K562 (cell line): ENCODE results near the gene TARS2. TPM values are rescaled to one million over a fixed set of nuclear protein-coding genes. Genes with fewer than 3 reads are reported as not detected.
A peak's percentile ranks its signal among the peaks of the same experiment; 100 is the strongest.

Source experiments
- AFF1 ChIP-seq, 2 experiments: fragments of 450-650 bp; IDR thresholded peaks; 2 replicates each; pipeline ENCODE4 v1.6.1; 2018; ENCODE audit warnings: mild to moderate bottlenecking in 2 of 2, low read depth in 1 of 2; ENCODE audit not compliant: partially characterized antibody in 2 of 2
- CHAMP1 ChIP-seq: fragments of 450-650 bp; IDR thresholded peaks from 2 replicates; pipeline ENCODE4 v1.6.1; 2016; ENCODE audit warnings: mild to moderate bottlenecking
- EP400 ChIP-seq: fragments of 450-650 bp; IDR thresholded peaks from 2 replicates; pipeline ENCODE4 v1.6.1; 2017; ENCODE audit warnings: antibody characterized with exemption, mild to moderate bottlenecking, moderate library complexity
- ETS2 ChIP-seq: IDR thresholded peaks from 2 replicates; pipeline ENCODE4 v1.6.1; 2016; ENCODE audit warnings: borderline replicate concordance, missing genetic modification characterization, mild to moderate bottlenecking, moderate library complexity, missing compliant biosample characterization; ENCODE audit not compliant: poor library complexity, severe bottlenecking
- GTF2B ChIP-seq: IDR thresholded peaks from 2 replicates; pipeline ENCODE4 v1.6.1; 2011; ENCODE audit not compliant: insufficient read length; ENCODE audit errors: extremely low read depth
- ILF3 ChIP-seq: fragments of 450-650 bp; IDR thresholded peaks from 2 replicates; pipeline ENCODE4 v1.6.1; 2018; ENCODE audit warnings: antibody characterized with exemption, mild to moderate bottlenecking, moderate library complexity, borderline replicate concordance
- KDM2B ChIP-seq: fragments of 250-450 bp; sonication (Bioruptor Pico); IDR thresholded peaks from 2 replicates; pipeline ENCODE4 v1.8.0; 2021; ENCODE audit warnings: mild to moderate bottlenecking, moderate library complexity
- KLF13 ChIP-seq: fragments of 450-650 bp; IDR thresholded peaks from 2 replicates; pipeline ENCODE4 v1.6.1; 2016; ENCODE audit warnings: missing genetic modification characterization, low read depth, mild to moderate bottlenecking, missing compliant biosample characterization, moderate library complexity, borderline replicate concordance
- MIER1 ChIP-seq: fragments of 450-650 bp; IDR thresholded peaks from 2 replicates; pipeline ENCODE4 v1.6.1; 2016; ENCODE audit warnings: antibody characterized with exemption, mild to moderate bottlenecking, low read depth
- PURB ChIP-seq: sonication (generic); formaldehyde crosslinking; IDR thresholded peaks from 2 replicates; pipeline ENCODE4 v1.9.0; 2021; ENCODE audit warnings: low read depth, mild to moderate bottlenecking, missing genetic modification reagents
- SAP30 ChIP-seq: fragments of 200-600 bp; sonication (generic); IDR thresholded peaks from 2 replicates; pipeline ENCODE4 v1.6.1; 2012; ENCODE audit warnings: borderline replicate concordance, low read depth, mild to moderate bottlenecking, moderate library complexity, low read length, control low read depth, inconsistent platforms; ENCODE audit not compliant: insufficient read depth, poor library complexity, severe bottlenecking
- ZKSCAN3 ChIP-seq: fragments of 250-450 bp; sonication (Bioruptor Pico); IDR thresholded peaks from 2 replicates; pipeline ENCODE4 v1.4.0; 2020
- ZNF121 ChIP-seq: sonication (generic); formaldehyde crosslinking; conservative IDR thresholded peaks from 2 replicates; pipeline ENCODE4 v1.8.0; 2022; ENCODE audit warnings: missing genetic modification reagents
- ZNF174 ChIP-seq: fragments of 250-450 bp; sonication (Bioruptor Pico); IDR thresholded peaks from 2 replicates; pipeline ENCODE4 v1.4.0; 2020; ENCODE audit warnings: mild to moderate bottlenecking
- ZNF224 ChIP-seq: sonication (generic); formaldehyde crosslinking; IDR thresholded peaks from 2 replicates; pipeline ENCODE4 v1.8.0; 2022; ENCODE audit warnings: mild to moderate bottlenecking, missing genetic modification reagents
- ZNF263 ChIP-seq: sonication (generic); formaldehyde crosslinking; IDR thresholded peaks from 2 replicates; pipeline ENCODE4 v1.8.0; 2022; ENCODE audit warnings: mild to moderate bottlenecking, missing genetic modification reagents, borderline replicate concordance
- ZNF507 ChIP-seq: conservative IDR thresholded peaks from 2 replicates; pipeline ENCODE4 v1.6.1; 2017; ENCODE audit warnings: missing genetic modification characterization, missing compliant biosample characterization
- ZNF561 ChIP-seq: fragments of 450-650 bp; formaldehyde crosslinking; conservative IDR thresholded peaks from 2 replicates; pipeline ENCODE4 v1.4.0; 2020; ENCODE audit warnings: mild to moderate bottlenecking, moderate library complexity
- polyA plus RNA-seq, 8 experiments: library from polyadenylated mRNA; depleted of rRNA in 4 of 8; stranded (reverse) in 5 of 8; unstranded in 3 of 8; fragments of >200 nt; fragmentation: Nextera tagmentation in 2 of 8; fragmentation: Illumina TruSeq in 1 of 8; extraction: Ambion mirVana in 2 of 8; extraction: Trizol in 1 of 8; gene quantifications; 2 replicates each; pipeline versions ENCODE4 v1.2.1 to v1.2.3, GENCODE V29; 2011 to 2014; ENCODE audit warnings: inconsistent platforms in 1 of 8, missing spikeins in 1 of 8
- total RNA-seq, 7 experiments: library from RNA; depleted of rRNA in 6 of 7; stranded (reverse); fragments of >200 nt in 6 of 7; fragmentation: Illumina TruSeq in 2 of 7; extraction: Trizol in 2 of 7; gene quantifications; 2 replicates each; pipeline versions ENCODE4 v1.2.1 to v1.2.3, GENCODE V29; 2011 to 2021; ENCODE audit warnings: low replicate concordance in 1 of 7

TARS2 gene
- total and polyA plus RNA-seq, 9 of the 15 experiments (the other 6 are each of a cell fraction or from before 2014, with no cell fraction given), result 17.0 to 64.2 (median 39.4) TPM

- TF ChIP-seq ILF3 (0 out of 2 replicates have a peak, but pooled peaks have one; percentile 46), SAP30 (peak; percentile 38), CHAMP1 (peak; percentile 93), ZNF263 (CRISPR knock-in tag) (no peak; the same call in 1 of the 2 replicates), GTF2B (no peak), AFF1 (IDR thresholded peaks at IDR 0.05; ENCODE audit: low read depth in 1 of 2, partially characterized antibody in 2 of 2) (peak; percentile 37 to 89), ZKSCAN3 (CRISPR knock-in tag) (no peak), ZNF561 (CRISPR knock-in tag) (no peak), KDM2B (CRISPR knock-in tag) (no peak), ZNF224 (CRISPR knock-in tag) (no peak), KLF13 (tag) (no peak), ZNF507 (tag) (no peak), ZNF174 (CRISPR knock-in tag) (no peak), ETS2 (tag) (no peak), MIER1 (0 out of 2 replicates have a peak, but pooled peaks have one; percentile 34), ZNF121 (CRISPR knock-in tag) (no peak), PURB (CRISPR knock-in tag) (no peak), EP400 (peak; percentile 93)
Observed at GRCh38 chr1:150486966-150487762, at the start of gene TARS2 (continued).
